Motor neuron (in vitro differentiated cells): ENCODE results near the gene PATE1. TPM values are rescaled to one million over a fixed set of nuclear protein-coding genes. Genes with fewer than 3 reads are reported as not detected.
"Not testable (repeated sequence)": the region's sequence is repeated elsewhere in the genome, so short reads cannot be mapped to it uniquely, and the experiment has no call there.

Experiments used
- ATAC-seq, 8 experiments: fragments of 200-7000 bp; cut with Tn5 transposase; replicated peaks in 6 of 8; 2 replicates each; pipeline ENCODE4 v1.8.0; 2021; ENCODE audit warnings: mild to moderate bottlenecking in 8 of 8, moderate library complexity in 8 of 8
- H3K27ac ChIP-seq, 2 donors: fragments of 250-450 bp; sonication (Bioruptor Pico); 2 replicates each; pipeline ENCODE4 v1.9.0; 2021; ENCODE audit warnings: antibody characterized with exemption in 2 of 2, mild to moderate bottlenecking in 2 of 2, moderate library complexity in 1 of 2
- H3K4me1 ChIP-seq, 2 donors: fragments of 250-450 bp; sonication (Bioruptor Pico); replicated peaks in 1 of 2; 2 replicates each; pipeline ENCODE4 v1.6.1; 2021; ENCODE audit warnings: antibody characterized with exemption in 2 of 2, mild to moderate bottlenecking in 2 of 2, moderate library complexity in 1 of 2
- H3K4me3 ChIP-seq, 5 donors: fragments of 250-450 bp; sonication (Bioruptor Pico); 2 replicates each; pipeline ENCODE4 v1.9.0; 2021; ENCODE audit warnings: antibody characterized with exemption in 5 of 5, mild to moderate bottlenecking in 5 of 5, moderate library complexity in 4 of 5
- WGBS, 10 experiments: fragments of 450-650 bp; shearing (Covaris generic); methylation state at CpG; one replicate each; pipeline ENCODE4 v1.0.0; 2022; 5-methylcytosine and 5-hydroxymethylcytosine counted together
- in situ Hi-C, 9 experiments: fragments of 400-800 bp; cut with MboI; loops; one replicate each; pipeline ENCODE4 v1.15.0; 2021; ENCODE audit warnings: low sequenced_read_pairs in 9 of 9, low pct_unique_long_range_greater_than_20kb in 2 of 9; ENCODE audit not compliant: unreplicated experiment in 9 of 9
- total RNA-seq, 8 experiments: library from RNA; unstranded; fragments of 300-600 nt; gene quantifications; 2 replicates each; pipeline versions ENCODE4 v1.2.3 to v1.2.4, GENCODE V29; 2022

PATE1 gene
- total RNA-seq: 1 to 10 TPM in 1 of 8 experiments, under 1 TPM in 4, not detected in 3; 0.18 to 1.4 (median 0.33) TPM

GRCh38 chr11:125745979-125746378, at the start of gene PATE1:
Gene PATE1 (plus strand): TSS chr11:125746279. CDS start chr11:125746305, 26 bp downstream.
- Histone ChIP-seq H3K4me3 (no peak within 1 kb of the TSS), H3K27ac (no peak within 1 kb of the TSS), H3K4me1 (peaks cover 0 to 2% of the 10 kb centered on the region in 2 donors)
- ATAC-seq: no peak
- 0 to 100% (median 80%) methylated on average over 1 to 2 of the region's 3 CpGs; no CpG with 5 or more reads in 5 of the 10 experiments for WGBS, 10 experiments
- in situ Hi-C loops: no loop called here

- in situ Hi-C loops: no loop called here
- ATAC-seq: peak in 3 of 8 experiments; percentile 47 to 77 (median 50)
These were observed 45.0 kb upstream of the PATE1 start for GRCh38 chr11:125701018-125701610.

GRCh38 chr11:125701858-125702621, 44.0 kb upstream of the PATE1 start:
- H3K4me3 ChIP-seq: no peak overlapping the region
- peak in 3 of 8 experiments; percentile 13 to 62 (median 24) for ATAC-seq
- no peak overlapping the region for H3K27ac ChIP-seq
- in situ Hi-C loops: no loop called here
- 0 to 50% (median 10%) methylated on average over 1 to 3 of the region's 6 CpGs; no CpG with 5 or more reads in 4 of the 10 experiments for WGBS, 10 experiments
- H3K4me1 ChIP-seq: no peaks in the 10 kb centered on the region

More at GRCh38 chr11:125701018-125701610, 45.0 kb upstream of the PATE1 start:
- 24 to 95% (median 84%) methylated on average over 3 to 6 of the region's 6 CpGs for WGBS, 10 experiments
- Histone ChIP-seq H3K27ac (no peak overlapping the region), H3K4me3 (no peak overlapping the region), H3K4me1 (no peaks in the 10 kb centered on the region)

GRCh38 chr11:125704686-125705085, 41.4 kb upstream of the PATE1 start:
- H3K4me3 ChIP-seq, H3K4me1 ChIP-seq, in situ Hi-C loops, H3K27ac ChIP-seq, ATAC-seq: not testable (repeated sequence)
- no CpG with 5 or more reads among the region's 24 CpGs for WGBS, 10 experiments

GRCh38 chr11:125720781-125721180, 25.3 kb upstream of the PATE1 start:
- Histone ChIP-seq H3K4me1 (no peaks in the 10 kb centered on the region), H3K27ac (no peak overlapping the region), H3K4me3 (no peak overlapping the region)
- in situ Hi-C loops: no loop called here
- WGBS, 10 experiments: 0 to 97% (median 70%) methylated on average over 2 to 6 of the region's 6 CpGs; no CpG with 5 or more reads in 4 of the 10 experiments
- peak in 1 of 8 experiments; percentile 76 for ATAC-seq

- ATAC-seq: peak in 2 of 8 experiments; percentile 32 to 59
- H3K4me1 ChIP-seq: no peaks in the 10 kb centered on the region
- WGBS, 10 experiments: 86 to 100% (median 100%) methylated on average over 1 of the region's 1 CpG; no CpG with 5 or more reads in 7 of the 10 experiments
- no peak overlapping the region for H3K27ac ChIP-seq
- H3K4me3 ChIP-seq: no peak overlapping the region
- in situ Hi-C loops: no loop called here
These were observed 22.0 kb upstream of the PATE1 start for GRCh38 chr11:125724125-125724524.

GRCh38 chr11:125728969-125729368, 17.1 kb upstream of the PATE1 start:
- H3K27ac ChIP-seq: no peak overlapping the region
- 6 to 88% (median 60%) methylated on average over 1 to 3 of the region's 3 CpGs; no CpG with 5 or more reads in 3 of the 10 experiments for WGBS, 10 experiments
- H3K4me1 ChIP-seq: no peaks in the 10 kb centered on the region
- in situ Hi-C loops: no loop called here
- ATAC-seq: peak in 1 of 8 experiments; percentile 36
- H3K4me3 ChIP-seq: no peak overlapping the region

- ATAC-seq: peak in 3 of 8 experiments; percentile 46 to 93 (median 69)
- Histone ChIP-seq H3K27ac (peak overlapping the region in 1 of 2 donors; percentile 37), H3K4me3 (no peak overlapping the region), H3K4me1 (peaks cover 0 to 8% of the 10 kb centered on the region in 2 donors)
- in situ Hi-C loops: no loop called here
These were observed 5.5 kb upstream of the PATE1 start for GRCh38 chr11:125740617-125741016.

GRCh38 chr11:125743681-125744080, 2.4 kb upstream of the PATE1 start:
- peak in 1 of 8 experiments; percentile 42 for ATAC-seq
- 67 to 100% (median 89%) methylated on average over 1 of the region's 1 CpG; no CpG with 5 or more reads in 6 of the 10 experiments for WGBS, 10 experiments
- no peak overlapping the region for H3K4me3 ChIP-seq
- peaks cover 0 to 8% of the 10 kb centered on the region in 2 donors for H3K4me1 ChIP-seq
- in situ Hi-C loops: no loop called here
- no peak overlapping the region for H3K27ac ChIP-seq

- Histone ChIP-seq H3K4me3 (no peak overlapping the region), H3K4me1 (no peaks in the 10 kb centered on the region), H3K27ac (no peak overlapping the region)
- ATAC-seq: no peak
- in situ Hi-C loops: no loop called here
- WGBS, 10 experiments: 18 to 62% methylated on average over 2 of the region's 2 CpGs; no CpG with 5 or more reads in 8 of the 10 experiments
These were observed 4.5 kb downstream of the PATE1 start for GRCh38 chr11:125750629-125751028.

GRCh38 chr11:125756050-125756449, 10.0 kb downstream of the PATE1 start:
- H3K4me1 ChIP-seq: no peaks in the 10 kb centered on the region
- no peak overlapping the region for H3K4me3 ChIP-seq
- no peak for ATAC-seq
- in situ Hi-C loops: no loop called here
- WGBS, 10 experiments: no CpG with 5 or more reads among the region's 7 CpGs
- no peak overlapping the region for H3K27ac ChIP-seq

- in situ Hi-C loops: no loop called here
- H3K27ac ChIP-seq: no peak overlapping the region
These were observed 16.4 kb downstream of the PATE1 start for GRCh38 chr11:125762445-125762844.

GRCh38 chr11:125763483-125763882, 17.4 kb downstream of the PATE1 start:
- WGBS, 10 experiments: 63 to 100% (median 100%) methylated on average over 1 to 2 of the region's 2 CpGs; no CpG with 5 or more reads in 5 of the 10 experiments
- in situ Hi-C loops: no loop called here
- Histone ChIP-seq H3K4me3 (no peak overlapping the region), H3K27ac (no peak overlapping the region), H3K4me1 (no peaks in the 10 kb centered on the region)
- no peak for ATAC-seq

More at GRCh38 chr11:125762445-125762844, 16.4 kb downstream of the PATE1 start:
- 0 to 85% (median 48%) methylated on average over 1 of the region's 1 CpG; no CpG with 5 or more reads in 2 of the 10 experiments for WGBS, 10 experiments
- Histone ChIP-seq H3K4me1 (no peaks in the 10 kb centered on the region), H3K4me3 (no peak overlapping the region)
- no peak for ATAC-seq
